ENCODE measurements around the gene PTPN20. TPM values are rescaled to one million over a fixed set of nuclear protein-coding genes. Genes with fewer than 3 reads are reported as not detected.

PTPN20 gene
- total RNA-seq, 1 donor from 2014 or later = 13.0 TPM

- no peaks in the 10 kb centered on the region for H3K36me3 ChIP-seq
- H3K4me1 ChIP-seq = no peaks in the 10 kb centered on the region
- no peak overlapping the region for H3K4me3 ChIP-seq
- no peaks in the 10 kb centered on the region for H3K9me3 ChIP-seq (replicated peaks)
- intact Hi-C loops (cut with micrococcal nuclease) = no loop called here
- no peak for TF ChIP-seq CTCF (IDR thresholded peaks at IDR 0.05; ENCODE audit: borderline replicate concordance)
- H3K27me3 ChIP-seq (ENCODE audit: low read depth) = peaks cover 16% of the 10 kb centered on the region
- no peak for DNase-seq
- H3K27ac ChIP-seq (replicated peaks) = no peak overlapping the region
Measured at GRCh38 chr10:47033081-47033480, 121.9 kb downstream of the PTPN20 start.

GRCh38 chr10:47033541-47034270 is 122.5 kb downstream of the PTPN20 start:
- H3K27me3 ChIP-seq (ENCODE audit: low read depth) = peaks cover 16% of the 10 kb centered on the region
- H3K36me3 ChIP-seq = no peaks in the 10 kb centered on the region
- no peak for TF ChIP-seq CTCF (IDR thresholded peaks at IDR 0.05; ENCODE audit: borderline replicate concordance)
- DNase-seq = no peak
- H3K4me1 ChIP-seq = no peaks in the 10 kb centered on the region
- intact Hi-C loops (cut with micrococcal nuclease) = no loop called here
- H3K27ac ChIP-seq (replicated peaks) = no peak overlapping the region
- no peaks in the 10 kb centered on the region for H3K9me3 ChIP-seq (replicated peaks)
- H3K4me3 ChIP-seq = no peak overlapping the region

GRCh38 chr10:47034441-47035051 is 123.3 kb downstream of the PTPN20 start:
- H3K4me3 ChIP-seq = no peak overlapping the region
- H3K27ac ChIP-seq (replicated peaks) = no peak overlapping the region
- H3K4me1 ChIP-seq = peaks cover 5% of the 10 kb centered on the region
- peaks cover 12% of the 10 kb centered on the region for H3K27me3 ChIP-seq (ENCODE audit: low read depth)
- no peaks in the 10 kb centered on the region for H3K9me3 ChIP-seq (replicated peaks)
- intact Hi-C loops (cut with micrococcal nuclease) = no loop called here
- no peak for TF ChIP-seq CTCF (IDR thresholded peaks at IDR 0.05; ENCODE audit: borderline replicate concordance)
- H3K36me3 ChIP-seq = no peaks in the 10 kb centered on the region
- DNase-seq = no peak

- no peak for TF ChIP-seq CTCF (IDR thresholded peaks at IDR 0.05; ENCODE audit: borderline replicate concordance)
- no peak for DNase-seq
Measured at GRCh38 chr10:47035171-47035818, 124.1 kb downstream of the PTPN20 start.

GRCh38 chr10:47035819-47036337 is 124.7 kb downstream of the PTPN20 start:
- intact Hi-C loops (cut with micrococcal nuclease) = no loop called here
- H3K27me3 ChIP-seq (ENCODE audit: low read depth) = peaks cover 12% of the 10 kb centered on the region
- TF ChIP-seq CTCF (IDR thresholded peaks at IDR 0.05; ENCODE audit: borderline replicate concordance) = no peak
- no peaks in the 10 kb centered on the region for H3K36me3 ChIP-seq
- H3K9me3 ChIP-seq (replicated peaks) = no peaks in the 10 kb centered on the region
- no peak overlapping the region for H3K27ac ChIP-seq (replicated peaks)
- no peak for DNase-seq
- H3K4me1 ChIP-seq = peaks cover 6% of the 10 kb centered on the region
- H3K4me3 ChIP-seq = no peak overlapping the region

More at GRCh38 chr10:47035171-47035818, 124.1 kb downstream of the PTPN20 start:
- no peak overlapping the region for H3K27ac ChIP-seq (replicated peaks)
- peaks cover 12% of the 10 kb centered on the region for H3K27me3 ChIP-seq (ENCODE audit: low read depth)
- no peak overlapping the region for H3K4me3 ChIP-seq
- H3K9me3 ChIP-seq (replicated peaks) = no peaks in the 10 kb centered on the region
- peaks cover 6% of the 10 kb centered on the region for H3K4me1 ChIP-seq
- no peaks in the 10 kb centered on the region for H3K36me3 ChIP-seq
- intact Hi-C loops (cut with micrococcal nuclease) = no loop called here
